HG03064 (cell line): ENCODE results near the gene SLC25A3.
"Not testable (repeated sequence)": the region's sequence is repeated elsewhere in the genome, so short reads cannot be mapped to it uniquely, and the experiment has no call there.

Experiments
- ATAC-seq: cut with Tn5 transposase; IDR thresholded peaks from one replicate; pipeline ENCODE4 v1.9.1; 2021; ENCODE audit warnings: low read depth; ENCODE audit not compliant: unreplicated experiment

The SLC25A3 gene

DNA sequence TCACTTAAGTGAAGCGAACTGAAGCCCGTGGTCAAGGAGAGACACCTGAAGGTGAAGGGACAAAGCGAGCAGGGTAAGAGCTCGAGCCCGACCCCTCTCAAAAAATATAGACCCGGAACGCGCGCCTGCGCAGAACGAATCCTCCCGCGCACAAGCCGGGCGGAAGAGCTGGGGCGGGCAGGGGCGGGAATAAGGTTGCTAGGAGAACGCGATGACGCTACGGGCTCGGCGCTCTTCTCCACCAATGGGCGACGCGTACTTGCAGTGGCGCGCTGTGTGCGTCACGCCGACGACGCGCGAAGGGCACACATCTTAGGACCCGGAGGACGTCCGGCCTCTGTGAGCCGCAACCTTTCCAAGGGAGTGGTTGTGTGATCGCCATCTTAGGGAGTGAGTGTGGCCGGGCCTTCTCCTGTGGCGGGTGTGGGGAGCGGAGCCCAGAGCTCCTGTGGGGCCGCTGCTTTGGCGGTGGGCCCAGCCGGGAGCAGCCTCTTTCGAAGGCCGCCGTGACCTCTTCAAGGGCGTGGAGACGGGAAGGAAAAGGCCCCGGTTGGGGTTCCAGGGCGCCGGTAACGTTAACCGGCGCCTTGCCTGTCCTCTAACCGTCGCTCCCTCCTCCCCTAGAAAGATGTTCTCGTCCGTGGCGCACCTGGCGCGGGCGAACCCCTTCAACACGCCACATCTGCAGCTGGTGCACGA, at the start of gene SLC25A3:
Gene SLC25A3, plus strand, starts transcription at position 336 of the 699 bp plus-strand sequence. Its CDS starts 293 bp downstream, at position 629.
- peak; percentile 99 for ATAC-seq

DNA sequence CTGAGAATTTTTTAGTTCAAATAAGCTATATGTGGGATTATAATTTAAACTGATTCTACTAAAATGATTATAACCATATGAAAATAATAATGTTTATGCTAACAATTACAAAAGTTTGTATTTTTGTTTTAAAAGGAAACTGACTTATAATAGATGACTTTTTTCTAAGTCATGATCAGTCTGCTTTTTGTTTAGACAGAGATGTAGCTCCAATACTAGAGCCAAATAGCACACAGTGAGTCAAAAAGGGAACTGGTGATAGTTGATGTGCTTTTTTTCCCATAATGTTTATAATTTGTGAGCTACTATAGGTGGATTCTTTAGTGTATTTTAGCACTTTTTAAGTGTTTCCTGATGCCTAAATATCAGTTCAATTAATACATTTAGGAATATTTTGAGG, 49.8 kb upstream of the SLC25A3 start:
- ATAC-seq, result no peak

DNA sequence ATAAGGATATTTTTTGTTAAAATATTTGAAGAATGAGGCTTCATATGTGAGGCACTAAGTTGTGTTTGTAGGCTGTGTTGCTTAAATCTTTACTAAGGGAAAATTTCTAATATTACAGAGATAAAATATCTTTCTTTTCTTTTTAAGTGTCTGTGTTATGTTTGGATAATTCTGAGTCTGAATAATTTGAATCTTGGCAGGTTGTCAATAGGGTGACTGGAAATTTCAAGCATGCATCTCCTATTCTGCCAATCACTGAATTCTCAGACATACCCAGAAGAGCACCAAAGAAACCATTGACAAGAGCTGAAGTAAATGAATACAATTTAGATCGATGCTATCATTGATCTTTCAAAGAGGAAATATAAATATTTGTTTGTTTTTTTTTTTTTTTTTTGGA, 48.7 kb upstream of the SLC25A3 start:
- no peak for ATAC-seq

DNA sequence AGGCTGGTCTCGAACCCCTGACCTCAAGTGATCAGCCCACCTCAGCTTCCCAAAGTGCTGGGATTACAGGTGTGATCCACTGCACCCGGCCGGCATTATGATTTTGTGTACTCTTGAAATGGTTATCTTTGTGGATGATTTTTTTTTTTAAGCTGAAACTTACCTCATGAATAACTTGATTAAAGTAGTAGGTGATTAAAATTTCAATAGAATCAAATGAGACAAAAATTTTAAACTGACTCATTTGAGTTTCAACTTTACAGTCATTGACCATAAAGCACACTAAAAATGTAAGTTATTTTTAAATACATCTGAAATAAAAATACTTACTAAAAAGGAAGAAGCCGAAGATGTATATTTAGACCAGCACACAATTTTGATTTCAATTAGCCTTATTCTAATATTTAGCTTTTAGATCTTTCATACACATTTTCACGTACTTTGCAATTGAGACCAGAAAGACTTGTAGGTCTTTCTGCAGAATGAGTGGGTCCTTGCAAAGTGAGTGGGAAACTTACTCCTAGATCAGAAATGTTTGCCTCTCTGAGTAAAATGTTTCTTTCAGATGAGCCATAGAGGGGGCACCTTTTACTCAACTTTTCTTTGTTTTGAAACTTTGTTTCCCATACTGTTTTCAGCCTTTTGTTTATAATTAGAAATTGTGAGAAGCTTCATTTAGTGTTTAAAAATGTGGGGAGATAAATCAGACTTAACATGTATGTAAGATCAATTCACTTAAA, 43.9 kb upstream of the SLC25A3 start:
- ATAC-seq, result no peak

DNA sequence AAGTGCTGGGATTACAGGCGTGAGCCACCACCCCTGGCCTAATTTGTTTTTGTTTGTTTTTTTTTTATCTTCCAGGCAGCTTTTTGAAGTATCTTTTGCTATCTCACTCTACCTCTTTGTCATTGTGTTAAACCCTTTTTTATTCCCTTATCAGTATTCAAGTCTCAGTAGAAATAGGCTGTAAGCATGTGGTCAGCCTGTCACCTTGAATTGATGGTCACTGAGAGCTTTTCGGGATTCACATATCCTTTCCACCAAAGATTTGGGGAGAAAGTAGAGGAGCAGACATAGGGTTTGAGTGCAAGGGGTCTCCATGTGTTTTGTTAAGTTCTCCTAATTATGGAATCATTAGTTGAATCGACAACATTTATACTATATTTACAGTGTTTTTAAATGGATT, 41.7 kb upstream of the SLC25A3 start:
- ATAC-seq, result no peak

DNA sequence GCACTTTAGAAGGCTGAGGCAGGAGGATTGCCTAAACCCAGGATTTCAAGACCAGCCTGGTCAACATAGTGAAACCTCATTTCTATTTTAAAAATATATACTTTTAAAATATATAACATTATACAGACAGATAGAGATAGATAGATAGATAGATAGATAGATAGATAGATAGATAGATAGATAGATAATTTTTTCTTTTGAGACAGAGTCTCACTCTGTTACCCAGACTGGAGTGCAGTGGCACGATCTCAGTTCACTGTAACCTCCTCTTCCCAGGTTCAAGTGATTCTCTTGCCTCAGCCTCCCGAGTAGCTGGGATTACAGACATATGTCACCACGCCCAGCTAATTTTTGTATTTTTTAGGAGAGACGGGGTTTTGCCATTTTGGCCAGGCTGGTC, 35.4 kb upstream of the SLC25A3 start:
- not testable (repeated sequence) for ATAC-seq

DNA sequence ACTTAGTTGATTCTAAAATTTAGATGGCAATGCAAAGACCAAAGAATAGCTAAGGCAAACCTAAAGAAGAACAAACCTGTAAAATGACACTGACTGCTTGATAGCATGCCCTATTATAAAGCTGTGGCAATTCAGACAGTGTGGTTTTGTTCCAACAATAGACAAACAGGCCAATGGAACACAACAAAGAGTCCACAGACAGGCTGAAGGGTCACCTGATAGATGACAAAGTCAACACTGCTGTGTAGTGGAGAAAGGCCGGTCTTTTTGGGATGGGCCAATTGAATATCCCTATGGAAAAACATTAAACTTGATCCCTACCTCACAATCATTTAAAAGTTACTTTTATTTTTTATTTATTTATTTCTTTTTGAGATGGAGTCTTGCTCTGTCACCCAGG, 33.8 kb upstream of the SLC25A3 start:
- no peak for ATAC-seq

DNA sequence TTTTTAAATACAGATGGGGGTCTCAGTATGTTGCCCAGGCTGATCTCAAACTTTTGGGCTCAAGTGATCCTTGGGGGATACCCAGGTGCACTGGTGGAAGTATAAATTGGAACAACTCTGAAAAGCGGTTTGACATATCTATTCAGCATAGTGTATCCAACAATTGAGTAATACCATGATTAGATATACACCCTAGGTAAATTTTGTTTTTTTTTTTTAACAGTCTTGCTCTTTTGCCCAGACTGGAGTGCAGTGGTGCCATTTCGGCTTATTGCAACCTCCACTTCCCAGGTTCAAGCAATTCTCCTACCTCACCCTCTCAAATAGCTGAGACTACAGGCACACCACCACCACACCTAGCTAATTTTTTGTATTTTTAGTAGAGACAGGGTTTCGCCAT, 31.6 kb upstream of the SLC25A3 start:
- no peak for ATAC-seq

DNA sequence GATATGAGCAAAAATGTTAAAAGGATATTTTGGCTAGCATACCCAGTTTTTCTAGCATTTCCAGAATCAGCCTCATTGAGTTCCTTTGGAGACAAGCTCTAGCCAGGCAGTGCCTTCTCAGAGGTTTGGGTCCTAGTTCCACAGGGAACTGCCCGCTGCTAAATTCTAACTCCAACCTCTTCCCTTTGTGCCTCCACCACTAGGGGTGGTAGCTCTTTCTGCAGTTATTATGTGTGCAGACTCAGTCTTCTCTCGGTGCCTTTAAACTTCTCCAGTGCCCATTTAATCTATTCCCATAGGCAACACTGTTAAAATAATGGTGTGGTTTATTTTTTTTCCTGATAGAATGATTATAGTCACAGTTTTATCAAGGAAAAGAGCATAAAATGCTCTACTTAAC, 21.5 kb upstream of the SLC25A3 start:
- ATAC-seq, result no peak

DNA sequence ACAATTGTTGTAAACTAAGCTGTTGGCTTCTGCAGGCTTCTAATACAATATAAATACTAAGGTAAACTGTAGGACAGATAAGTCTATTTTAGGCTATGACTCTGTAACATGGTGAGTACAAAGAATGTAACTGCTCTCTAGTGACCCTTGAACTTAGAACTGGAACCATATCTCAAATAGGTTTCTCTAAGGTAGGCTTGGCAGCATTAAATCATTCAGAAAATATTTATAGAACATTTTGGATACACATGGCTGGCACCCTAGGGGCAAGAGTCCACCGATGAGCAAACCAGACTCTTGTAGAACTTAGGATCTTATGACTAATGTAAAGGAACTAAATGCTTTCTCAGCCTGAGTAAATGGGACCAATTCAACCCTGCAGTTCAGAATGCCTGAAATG, 19.4 kb upstream of the SLC25A3 start:
- no peak for ATAC-seq

DNA sequence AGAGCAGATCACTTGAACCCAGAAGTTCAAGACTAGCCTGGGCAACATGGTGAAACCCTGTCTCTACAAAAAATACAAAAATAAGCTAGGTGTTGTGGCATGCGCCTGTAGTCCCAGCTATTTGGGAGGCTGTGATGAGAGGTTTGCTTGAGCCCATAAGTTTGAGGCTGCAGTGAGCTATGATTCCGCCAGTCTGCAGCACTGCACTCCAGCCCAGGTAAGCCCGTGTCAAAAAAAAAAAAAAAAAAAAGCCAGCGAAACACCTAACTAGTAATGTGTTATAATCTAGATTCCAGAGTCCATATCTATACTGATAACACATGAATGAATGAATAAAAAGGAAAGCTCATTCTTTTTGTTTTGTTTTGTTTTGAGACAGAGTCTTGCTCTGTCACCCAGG, 18.5 kb upstream of the SLC25A3 start:
- ATAC-seq, result no peak

DNA sequence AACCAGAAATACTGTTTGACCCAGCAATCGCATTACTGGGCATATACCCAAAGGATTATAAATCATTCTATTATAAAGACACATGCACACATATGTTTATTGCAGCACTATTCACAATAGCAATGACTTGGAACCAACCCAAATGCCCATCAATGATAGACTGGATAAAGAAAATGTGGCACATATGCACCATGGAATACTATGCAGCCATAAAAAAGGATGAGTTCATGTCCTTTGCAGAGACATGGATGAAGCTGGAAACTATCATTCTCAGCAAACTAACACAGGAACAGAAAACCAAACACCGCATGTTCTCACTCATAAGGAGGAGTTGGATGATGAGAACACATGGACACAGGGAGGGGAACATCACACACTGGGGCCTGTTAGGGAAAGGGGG, 16.7 kb upstream of the SLC25A3 start:
- not testable (repeated sequence) for ATAC-seq

DNA sequence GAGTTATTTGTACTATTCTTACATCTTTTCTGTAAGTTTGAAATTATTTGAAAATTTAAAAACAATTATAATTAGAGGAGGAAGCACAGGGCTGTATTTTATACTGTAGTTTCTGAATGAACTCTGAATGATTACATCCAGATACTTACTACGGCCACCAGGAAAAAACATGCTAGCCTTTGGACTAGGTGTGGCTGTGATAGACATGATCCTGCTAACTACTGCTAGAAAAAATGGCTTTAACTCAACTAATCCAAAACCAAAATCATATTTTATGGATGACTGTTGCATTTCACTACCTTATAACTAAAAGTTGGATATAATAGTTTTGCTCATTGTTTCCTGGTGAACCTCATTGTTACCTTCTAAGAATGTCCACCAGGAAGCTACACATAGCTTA, 15.1 kb upstream of the SLC25A3 start:
- no peak for ATAC-seq

DNA sequence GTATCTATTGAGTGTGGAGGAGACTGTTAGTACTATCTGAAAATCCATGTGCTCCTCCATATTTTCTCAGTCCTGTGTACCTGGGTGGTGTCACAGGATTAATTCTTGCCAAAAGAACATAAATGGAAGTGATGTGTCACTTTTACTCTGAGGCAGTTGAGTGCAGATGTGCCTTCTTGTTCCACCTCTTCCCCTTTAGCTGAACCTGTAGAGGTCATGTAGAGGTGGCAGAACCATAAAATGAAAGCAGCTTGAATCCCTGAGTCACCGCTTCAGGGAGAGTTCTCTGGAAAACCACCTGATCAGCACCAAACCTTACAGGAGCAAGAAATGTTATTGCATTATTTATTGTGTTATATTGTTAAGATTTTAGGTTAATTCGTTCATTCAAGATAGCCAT, 14.7 kb upstream of the SLC25A3 start:
- ATAC-seq, result no peak

DNA sequence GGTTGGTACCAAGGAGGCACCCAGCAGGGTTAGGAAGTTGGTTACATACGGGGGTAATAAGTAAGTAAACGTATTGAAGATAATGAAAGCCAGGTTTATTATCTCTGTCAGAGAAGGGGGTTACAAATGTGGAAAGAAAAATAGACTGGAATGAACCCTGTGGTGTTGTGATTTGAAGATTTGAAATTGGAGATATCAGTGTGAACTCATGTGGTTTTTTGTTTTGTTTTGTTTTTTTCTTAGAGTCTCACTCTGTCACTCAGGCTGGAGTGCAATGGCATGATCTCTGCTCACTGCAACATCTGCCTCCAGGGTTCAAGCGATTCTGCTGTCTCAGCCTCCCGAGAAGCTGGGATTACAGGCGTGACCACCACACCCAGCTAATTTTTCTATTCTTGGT, 14.1 kb upstream of the SLC25A3 start:
- ATAC-seq, result no peak

DNA sequence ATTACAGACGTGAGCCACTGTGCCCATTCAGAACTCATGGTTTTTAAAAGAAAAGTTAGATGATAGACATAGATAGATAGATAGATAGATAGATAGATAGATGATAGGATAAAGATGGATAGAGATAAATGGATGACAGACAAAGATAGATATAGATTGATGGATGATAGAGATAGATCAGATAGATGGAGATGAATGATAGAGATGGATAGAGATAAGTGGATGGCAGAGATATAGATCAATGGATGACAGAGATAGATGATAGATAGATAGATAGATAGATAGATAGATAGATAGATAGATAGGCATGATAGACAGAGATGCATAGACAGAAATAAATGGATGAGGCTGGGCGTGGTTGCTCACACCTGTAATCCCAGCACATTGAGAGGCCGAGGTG, 13.7 kb upstream of the SLC25A3 start:
- ATAC-seq, result no peak

DNA sequence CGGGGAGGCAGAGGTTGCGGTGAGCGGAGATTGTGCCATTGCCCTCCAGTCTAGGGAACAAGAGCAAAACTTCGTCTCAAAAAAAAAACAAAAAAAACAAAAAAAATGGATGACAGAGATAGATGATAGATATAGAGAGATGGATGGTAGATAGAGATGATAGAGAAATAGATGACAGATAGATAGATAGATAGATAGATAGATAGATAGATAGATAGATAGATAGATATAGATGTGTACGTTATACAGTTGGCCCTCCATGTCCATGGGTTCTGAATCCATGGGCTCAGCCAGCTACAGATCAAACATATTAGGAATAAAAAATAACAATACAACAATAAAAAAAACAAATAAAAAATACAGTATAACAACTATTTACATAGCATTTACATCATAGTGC, 12.8 kb upstream of the SLC25A3 start:
- ATAC-seq, result no peak

DNA sequence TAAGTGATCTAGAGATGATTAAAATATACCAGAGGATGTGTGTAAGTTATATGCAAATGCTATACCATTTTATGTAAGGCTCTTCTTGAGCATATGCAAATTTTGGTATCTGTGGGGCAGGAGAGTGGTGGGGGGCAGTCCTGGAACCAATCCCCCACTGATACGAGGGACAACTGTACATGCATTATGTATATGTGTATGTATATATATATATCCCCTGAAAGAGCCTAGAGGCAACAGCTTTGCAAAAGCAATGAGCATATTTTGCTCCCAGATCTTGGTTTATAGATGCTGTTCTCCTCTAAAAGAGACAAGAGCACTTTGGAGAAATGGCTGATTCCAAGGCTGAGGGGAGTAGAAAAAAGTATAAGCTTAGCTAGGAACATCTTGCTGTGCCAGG, 12.4 kb upstream of the SLC25A3 start:
- ATAC-seq, result no peak

DNA sequence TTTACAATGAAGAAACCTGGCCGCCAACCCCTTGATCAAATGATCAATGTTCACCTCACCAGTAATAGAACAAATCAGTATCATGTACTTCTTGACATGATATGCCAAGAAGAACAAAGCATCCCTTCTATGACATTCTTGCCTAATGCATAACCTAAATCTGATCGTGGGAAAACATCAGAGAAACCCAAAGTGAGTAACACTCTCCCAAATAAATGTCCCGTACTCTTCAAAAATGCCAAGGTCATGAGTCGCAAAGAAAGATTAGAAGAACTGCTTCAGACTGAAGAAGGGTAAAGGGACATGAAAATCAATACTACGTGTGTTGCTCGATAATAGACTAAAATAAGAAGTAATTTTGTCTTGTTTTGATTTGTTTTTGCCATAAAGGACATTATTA, 11.4 kb upstream of the SLC25A3 start:
- no peak for ATAC-seq

DNA sequence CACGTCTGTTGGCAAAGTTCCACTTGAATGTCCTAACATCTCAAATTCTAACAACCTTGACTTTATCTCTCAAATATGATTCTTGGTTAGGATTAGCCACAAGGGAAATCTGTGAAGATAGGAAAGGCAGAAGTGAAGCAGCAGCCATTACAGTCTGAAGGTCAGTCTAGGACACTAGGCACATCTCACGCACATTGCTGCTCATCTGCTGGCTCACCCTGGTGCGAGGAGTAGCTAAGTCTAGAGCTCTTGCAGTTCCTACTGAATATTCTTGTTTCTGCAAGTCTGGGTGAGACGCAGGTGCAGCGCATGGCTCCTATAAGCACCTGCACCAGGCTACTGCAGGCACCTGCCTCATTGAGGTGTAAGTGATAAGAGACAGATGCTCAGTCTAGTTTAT, 6.4 kb upstream of the SLC25A3 start:
- no peak for ATAC-seq

DNA sequence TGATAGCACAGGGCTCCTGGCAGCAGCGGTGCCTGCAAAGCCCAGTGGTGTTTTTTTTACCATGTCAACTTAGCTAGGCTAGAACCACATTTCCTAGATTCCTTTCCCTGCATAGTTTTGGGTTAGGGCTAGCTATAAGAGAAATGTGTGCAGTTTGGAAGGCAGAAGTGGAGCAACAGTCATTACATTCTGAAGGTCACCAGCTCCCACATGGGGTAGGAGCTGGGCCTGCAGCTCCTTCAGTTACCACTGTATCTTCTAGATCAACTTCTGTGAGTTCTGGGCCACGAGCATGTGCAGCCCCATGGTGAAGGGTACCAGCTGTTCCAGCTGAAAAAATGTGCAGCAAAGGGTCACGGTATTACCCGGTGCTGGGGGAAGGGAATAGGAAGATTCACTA, 2.3 kb upstream of the SLC25A3 start:
- no peak for ATAC-seq

DNA sequence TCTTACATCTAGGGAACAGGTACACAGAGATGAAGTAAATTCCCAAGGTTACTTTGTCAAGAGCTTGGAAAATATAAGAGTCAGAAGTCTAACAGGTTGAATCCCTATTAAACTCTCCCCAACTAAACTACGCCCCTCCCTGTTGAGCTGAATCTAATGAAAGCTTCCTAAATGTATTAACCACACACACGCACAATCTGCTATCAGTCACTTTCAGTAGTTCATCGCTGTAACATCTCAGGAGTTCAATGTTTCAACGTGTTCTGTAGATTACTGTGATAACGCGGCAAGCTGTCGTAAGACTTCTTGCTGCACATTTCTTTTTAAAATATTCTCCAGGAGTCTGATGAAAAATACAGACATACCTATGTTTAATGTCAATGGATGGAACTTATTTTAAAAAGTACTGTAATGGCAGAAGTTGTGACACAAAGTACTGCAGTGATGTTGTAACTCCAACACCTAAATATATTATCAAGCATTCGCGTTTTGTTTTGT, 612 bp upstream of the SLC25A3 start:
- no peak for ATAC-seq
